Activated CD4-positive, alpha-beta T cell treated with anti-CD3 and anti-CD28 coated beads, Interleukin-2, amount 50 U/mL, for 24 hours (primary cell): ENCODE data around the gene PCDHGA6.
"Not testable (repeated sequence)": the region's sequence is repeated elsewhere in the genome, so short reads cannot be mapped to it uniquely, and the experiment has no call there.

Source experiments
- DNase-seq, 2 donors: peaks; one replicate each; pipeline ENCODE4 v3.0.0-alpha.2; 2020; ENCODE audit warnings: low read depth in 1 of 2, low spot score in 1 of 2

The PCDHGA6 gene

GRCh38 chr5:141373673-141374317 lies at the start of gene PCDHGA6:
Gene PCDHGA6 (plus strand): TSS chr5:141373891. CDS start chr5:141374084, 193 bp downstream.
- no peak for DNase-seq

GRCh38 chr5:141326088-141326854 lies 47.4 kb upstream of the PCDHGA6 start:
- peak; percentile 28 to 47 for DNase-seq

- no peak for DNase-seq
Measured at GRCh38 chr5:141328231-141328630, 45.5 kb upstream of the PCDHGA6 start.

- DNase-seq, result no peak
Measured at GRCh38 chr5:141330299-141331080, 43.2 kb upstream of the PCDHGA6 start, which contains the start of gene PCDHGA1. Gene PCDHGA1 (plus strand): TSS chr5:141330514.

GRCh38 chr5:141332571-141332970 lies 41.1 kb upstream of the PCDHGA6 start:
- DNase-seq, result not testable (repeated sequence)

GRCh38 chr5:141338538-141339306 lies 35.0 kb upstream of the PCDHGA6 start, which contains the start of gene PCDHGA2:
Gene PCDHGA2 (plus strand): TSS chr5:141338760.
- no peak for DNase-seq

- not testable (repeated sequence) for DNase-seq
Measured at GRCh38 chr5:141340781-141341354, 32.8 kb upstream of the PCDHGA6 start.

GRCh38 chr5:141342773-141343172 lies 30.9 kb upstream of the PCDHGA6 start:
- DNase-seq, result no peak

- DNase-seq, result no peak
Measured at GRCh38 chr5:141343242-141343952, 30.3 kb upstream of the PCDHGA6 start, which contains the start of gene PCDHGA3. Gene PCDHGA3 (plus strand): TSS chr5:141343829. CDS start chr5:141344034, 205 bp downstream.

GRCh38 chr5:141343953-141344463 lies 29.7 kb upstream of the PCDHGA6 start:
- DNase-seq, result no peak

GRCh38 chr5:141345327-141345726 lies 28.4 kb upstream of the PCDHGA6 start:
- DNase-seq, result no peak

- not testable (repeated sequence) for DNase-seq
Measured at GRCh38 chr5:141346017-141346416, 27.7 kb upstream of the PCDHGA6 start.

GRCh38 chr5:141349917-141350619 lies 23.6 kb upstream of the PCDHGA6 start, which contains the start of gene PCDHGB1:
Gene PCDHGB1 (plus strand): TSS chr5:141350099. CDS start chr5:141350261, 162 bp downstream.
- DNase-seq, result no peak

- DNase-seq, result no peak
Measured at GRCh38 chr5:141351591-141351990, 22.1 kb upstream of the PCDHGA6 start.

GRCh38 chr5:141354900-141355469 lies 18.7 kb upstream of the PCDHGA6 start, which contains the start of gene PCDHGA4:
Gene PCDHGA4 (plus strand): TSS chr5:141355021. CDS start chr5:141355108, 87 bp downstream.
- DNase-seq, result no peak

GRCh38 chr5:141355641-141356040 lies 18.1 kb upstream of the PCDHGA6 start:
- DNase-seq, result no peak

- no peak for DNase-seq
Measured at GRCh38 chr5:141356133-141356532, 17.6 kb upstream of the PCDHGA6 start.

- DNase-seq, result no peak
Measured at GRCh38 chr5:141356950-141357349, 16.7 kb upstream of the PCDHGA6 start.
